Putamen (tissue), 1 donor: ENCODE results near the gene SWAP70.
"Not testable (repeated sequence)": the region's sequence is repeated elsewhere in the genome, so short reads cannot be mapped to it uniquely, and the experiment has no call there.

Source experiments
- DNase-seq: peaks from one replicate; pipeline ENCODE4 v3.0.0-alpha.2; 2016; ENCODE audit warnings: low spot score

The SWAP70 gene

DNA sequence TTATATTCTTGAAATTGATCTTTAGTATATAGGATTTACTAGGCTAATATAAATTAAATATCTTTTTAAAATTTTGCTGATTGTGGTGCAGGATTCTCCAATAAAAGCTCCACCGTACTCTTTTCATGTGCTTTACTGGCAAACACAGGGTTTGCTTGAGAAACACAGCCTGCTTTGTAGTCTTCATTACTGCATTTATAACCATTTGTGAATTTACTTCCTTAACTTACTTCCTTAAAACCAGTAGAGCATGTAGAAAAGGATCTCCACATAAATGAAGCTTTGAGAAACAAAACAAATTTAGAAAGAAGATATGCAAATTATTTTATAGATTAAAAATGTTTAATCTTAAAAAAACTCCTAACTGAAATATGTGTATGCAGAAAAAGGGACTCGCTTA, 28.8 kb downstream of the SWAP70 start:
- no peak for DNase-seq

DNA sequence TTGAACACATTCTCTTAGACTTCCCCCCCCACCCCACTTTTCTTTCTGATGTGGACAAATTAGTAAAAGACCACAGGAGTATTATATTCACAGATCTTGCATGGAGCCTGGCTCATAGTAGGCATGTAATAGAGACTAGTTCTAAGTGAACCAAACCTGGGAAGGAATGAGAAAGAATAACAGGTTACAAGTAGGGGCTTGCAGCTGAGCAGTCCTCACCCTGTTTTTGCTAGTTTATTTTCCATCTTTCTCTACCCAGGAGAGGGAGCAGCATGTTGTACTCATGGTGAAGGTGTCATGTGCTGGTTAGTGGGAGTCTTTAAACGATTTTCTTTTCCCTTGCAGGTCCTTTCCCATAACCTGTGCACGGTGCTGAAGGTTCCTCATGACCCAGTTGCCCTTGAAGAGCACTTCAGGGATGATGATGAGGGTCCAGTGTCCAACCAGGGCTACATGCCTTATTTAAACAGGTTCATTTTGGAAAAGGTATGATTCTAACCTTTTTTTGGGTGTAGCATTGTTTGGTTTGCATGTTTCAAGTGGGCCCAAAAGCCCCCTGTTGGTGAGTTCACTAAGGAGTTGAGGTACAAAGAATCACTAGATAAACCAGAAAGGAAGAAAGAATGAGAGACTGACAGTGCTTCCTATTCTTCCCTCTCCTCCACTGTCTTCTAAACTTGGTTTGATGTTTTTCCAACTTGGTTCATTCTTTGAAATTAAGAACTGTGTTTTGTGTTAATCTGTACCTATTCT, 30.1 kb downstream of the SWAP70 start:
- DNase-seq, result no peak

DNA sequence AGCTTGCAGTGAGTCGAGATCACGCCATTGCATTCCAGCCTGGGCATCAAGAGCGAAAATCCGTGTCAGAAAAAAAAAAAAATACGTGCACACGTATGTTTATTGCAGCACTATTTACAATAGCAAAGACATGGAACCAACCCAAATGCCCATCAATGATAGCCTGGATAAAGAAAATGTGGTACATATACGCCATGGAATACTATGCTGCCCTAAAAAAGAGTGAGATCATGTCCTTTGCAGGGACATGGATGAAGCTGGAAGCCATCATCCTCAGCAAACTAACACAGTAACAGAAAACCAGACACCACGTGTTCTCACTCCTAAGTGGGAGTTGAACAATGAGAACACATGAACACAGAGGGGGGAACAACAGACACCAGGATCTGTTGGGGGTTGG, 31.4 kb downstream of the SWAP70 start:
- not testable (repeated sequence) for DNase-seq

DNA sequence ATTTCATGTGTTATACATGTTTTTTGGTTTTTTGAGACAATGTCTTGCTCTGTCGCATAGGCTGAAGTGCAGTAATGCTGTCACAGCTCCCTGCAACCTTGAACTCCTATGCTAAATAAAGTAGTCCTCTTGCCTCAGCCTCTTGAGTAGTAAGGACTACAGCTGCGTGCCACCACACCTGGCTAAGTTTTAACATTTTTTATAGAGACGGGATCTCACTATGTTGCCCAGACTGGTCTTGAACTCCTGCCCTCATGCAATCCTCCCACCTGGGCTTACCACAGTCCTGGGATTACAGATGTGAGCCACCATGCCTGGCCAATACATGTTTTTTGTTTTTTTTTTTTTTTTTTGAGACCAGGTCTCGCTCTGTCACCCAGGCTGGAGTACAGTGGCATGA, 33.9 kb downstream of the SWAP70 start:
- DNase-seq, result no peak

DNA sequence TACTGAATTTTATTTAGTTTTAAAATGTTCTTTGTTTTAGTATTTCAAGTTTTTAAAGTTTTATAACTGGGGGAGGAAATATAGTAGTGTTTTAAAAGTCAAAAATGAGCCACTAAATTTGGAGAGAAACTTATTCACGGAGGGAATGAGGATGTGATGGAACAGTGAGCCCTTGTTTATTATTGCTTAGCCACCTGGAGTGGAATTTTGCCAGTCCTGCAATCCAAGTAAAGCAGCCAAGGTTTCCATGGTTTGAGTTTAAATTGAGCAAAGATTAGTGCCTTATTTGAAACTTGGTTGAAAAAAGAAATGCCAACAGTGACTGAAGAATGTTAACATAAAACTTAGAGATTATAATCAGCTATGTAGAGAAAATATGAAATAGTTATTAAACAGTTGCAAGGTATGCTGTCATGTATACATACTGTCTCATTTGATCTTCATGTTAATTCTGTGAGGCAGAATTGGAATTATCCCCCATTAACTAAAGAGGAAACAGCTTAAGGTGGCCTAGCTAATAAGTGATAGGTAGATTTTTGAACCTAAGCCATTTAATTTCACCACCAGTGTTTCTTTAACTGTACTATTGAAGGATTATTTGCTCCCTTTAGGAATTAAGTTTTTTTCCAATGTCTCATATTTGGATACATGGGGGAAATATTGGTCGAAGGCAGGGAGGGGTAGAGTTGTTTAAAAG, 36.4 kb downstream of the SWAP70 start:
- no peak for DNase-seq

DNA sequence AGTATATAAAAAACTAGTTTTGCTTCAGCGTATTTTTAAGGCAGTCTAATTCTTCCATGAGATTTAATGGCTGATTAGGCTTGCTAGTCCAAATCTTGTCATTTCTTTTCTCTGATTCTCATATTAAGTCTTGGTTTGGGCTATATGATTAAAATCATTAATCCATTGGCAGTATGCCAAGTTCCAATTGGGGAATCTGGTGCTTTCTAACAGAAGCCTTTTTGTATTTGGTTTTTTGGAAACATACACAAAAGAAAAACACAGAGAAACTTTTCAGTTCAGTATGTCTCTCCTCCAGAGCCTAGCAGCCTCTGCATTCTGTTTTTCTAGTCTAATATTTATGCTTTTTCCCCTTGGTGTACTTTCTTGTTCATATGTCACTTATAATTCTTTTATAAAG, 37.9 kb downstream of the SWAP70 start:
- no peak for DNase-seq

DNA sequence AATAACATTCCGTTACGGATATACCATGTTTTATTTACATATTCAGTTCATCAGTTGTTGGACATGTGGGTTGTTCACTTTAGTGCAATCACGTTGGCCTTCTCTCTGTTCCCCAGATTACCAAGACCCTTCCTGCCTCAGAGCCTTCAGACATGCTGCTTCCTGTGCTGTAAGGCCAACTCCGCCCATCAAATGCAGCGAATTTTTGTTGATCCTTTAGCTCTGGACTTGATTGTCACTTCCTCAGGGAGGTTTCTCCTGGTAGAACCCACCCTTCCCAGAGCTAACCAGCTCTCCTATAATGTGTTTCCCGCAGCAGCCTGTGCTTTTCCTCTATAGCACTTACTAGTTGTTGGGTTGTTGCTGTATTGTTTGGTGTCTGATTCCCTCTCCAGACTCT, 39.4 kb downstream of the SWAP70 start:
- DNase-seq, result no peak

DNA sequence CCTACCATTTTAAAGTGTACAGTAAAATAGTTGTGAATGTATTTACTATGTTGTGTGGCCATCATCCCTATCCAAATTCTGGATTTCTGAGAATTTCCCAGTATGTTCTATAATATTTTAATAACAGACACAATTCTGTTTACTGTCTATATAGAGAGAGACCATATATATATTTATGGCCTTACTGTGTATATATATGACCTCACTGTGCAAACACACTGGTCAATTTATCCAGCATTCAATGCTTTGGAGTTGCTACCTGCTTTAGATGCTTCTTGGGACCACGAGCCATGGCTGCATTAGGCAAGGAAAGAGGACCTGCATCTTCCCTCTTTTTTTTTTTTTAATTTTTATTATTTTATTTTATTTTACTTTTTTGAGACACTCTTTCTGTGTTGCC, 40.2 kb downstream of the SWAP70 start:
- no peak for DNase-seq

DNA sequence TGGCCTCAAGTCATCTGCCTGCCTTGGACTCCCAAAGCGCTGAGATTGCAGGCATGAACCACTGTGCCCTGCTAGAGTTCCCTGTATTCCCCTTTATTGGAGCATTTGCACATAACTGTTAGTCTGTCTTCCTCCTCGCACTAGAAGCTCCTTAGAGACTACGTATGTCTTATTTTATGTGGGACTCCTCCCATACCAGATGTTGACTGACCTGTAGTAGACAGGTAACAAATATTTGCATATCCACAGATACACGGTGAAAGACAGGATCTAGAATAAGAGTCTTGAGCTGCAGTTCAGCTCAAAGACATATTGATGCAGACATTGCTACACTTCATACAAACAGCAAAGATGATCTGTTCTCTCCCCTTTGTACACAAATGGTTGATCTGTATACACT, 40.7 kb downstream of the SWAP70 start:
- no peak for DNase-seq

DNA sequence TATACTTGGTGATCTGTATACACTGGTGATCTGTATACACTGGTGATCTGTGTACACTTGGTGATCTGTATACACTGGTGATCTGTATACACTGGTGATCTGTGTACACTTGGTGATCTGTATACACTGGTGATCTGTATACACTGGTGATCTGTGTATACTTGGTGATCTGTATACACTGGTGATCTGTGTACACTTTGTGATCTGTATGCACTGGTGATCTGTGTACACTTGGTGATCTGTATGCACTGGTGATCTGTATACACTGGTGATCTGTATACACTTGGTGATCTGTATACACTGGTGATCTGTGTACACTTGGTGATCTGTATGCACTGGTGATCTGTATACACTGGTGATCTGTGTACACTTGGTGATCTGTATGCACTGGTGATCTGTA, 41.5 kb downstream of the SWAP70 start:
- not testable (repeated sequence) for DNase-seq

DNA sequence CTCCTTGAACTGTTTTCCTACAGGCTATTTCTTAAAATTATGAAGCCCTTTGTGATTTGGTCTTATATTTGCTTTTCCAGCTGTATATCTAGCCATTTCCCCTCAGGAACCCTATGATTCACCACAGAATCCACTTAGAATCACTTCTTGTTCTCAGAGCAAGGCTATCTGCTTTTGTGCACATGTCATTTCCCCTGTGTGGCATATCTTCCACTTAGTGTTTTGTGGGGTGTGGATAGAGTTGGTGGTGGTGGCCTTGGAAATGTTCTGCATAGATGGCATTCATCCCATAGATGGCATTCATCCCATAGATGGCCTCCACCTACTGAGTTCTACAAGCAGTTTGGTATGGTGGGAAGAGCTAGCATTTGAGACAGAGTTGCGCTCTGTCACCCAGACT, 44.7 kb downstream of the SWAP70 start:
- no peak for DNase-seq

DNA sequence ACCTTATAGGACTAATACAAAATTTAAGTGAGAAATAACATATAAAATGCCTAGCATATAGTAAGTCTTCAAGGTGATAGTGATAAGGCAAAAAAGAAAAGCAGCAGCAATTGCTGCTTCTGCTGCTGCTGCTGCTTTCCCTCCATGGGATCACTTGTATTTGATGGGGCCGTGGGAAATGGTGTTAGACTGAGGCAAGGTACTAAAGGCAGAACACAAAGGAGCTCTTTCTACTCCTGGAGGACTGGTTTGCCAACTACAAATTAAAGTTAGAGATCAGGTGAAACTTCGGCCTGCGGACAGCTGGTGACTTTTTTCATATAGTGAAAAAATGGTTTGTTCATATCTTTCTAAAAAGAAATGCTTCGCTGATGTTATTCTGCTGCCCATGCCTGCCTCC, 46.3 kb downstream of the SWAP70 start:
- no peak for DNase-seq

DNA sequence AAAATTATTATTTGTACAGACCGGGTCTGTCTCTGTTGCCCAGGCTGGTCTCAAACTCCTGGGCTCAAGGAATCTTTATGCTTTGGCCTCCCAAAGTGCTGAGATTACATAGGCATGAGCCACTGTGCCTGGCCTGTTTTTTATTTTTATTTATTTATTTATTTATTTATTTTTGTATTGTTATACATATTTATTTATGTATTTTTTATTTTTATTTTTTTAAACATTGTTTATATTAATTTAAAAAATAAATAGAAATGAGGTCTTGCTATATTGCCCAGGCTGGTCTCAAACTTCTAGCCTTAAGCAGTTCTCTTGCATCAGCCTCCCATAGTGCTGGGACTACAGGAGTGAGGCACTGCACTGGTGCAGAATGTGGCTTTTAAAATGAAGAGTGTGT, 47.0 kb downstream of the SWAP70 start:
- no peak for DNase-seq

DNA sequence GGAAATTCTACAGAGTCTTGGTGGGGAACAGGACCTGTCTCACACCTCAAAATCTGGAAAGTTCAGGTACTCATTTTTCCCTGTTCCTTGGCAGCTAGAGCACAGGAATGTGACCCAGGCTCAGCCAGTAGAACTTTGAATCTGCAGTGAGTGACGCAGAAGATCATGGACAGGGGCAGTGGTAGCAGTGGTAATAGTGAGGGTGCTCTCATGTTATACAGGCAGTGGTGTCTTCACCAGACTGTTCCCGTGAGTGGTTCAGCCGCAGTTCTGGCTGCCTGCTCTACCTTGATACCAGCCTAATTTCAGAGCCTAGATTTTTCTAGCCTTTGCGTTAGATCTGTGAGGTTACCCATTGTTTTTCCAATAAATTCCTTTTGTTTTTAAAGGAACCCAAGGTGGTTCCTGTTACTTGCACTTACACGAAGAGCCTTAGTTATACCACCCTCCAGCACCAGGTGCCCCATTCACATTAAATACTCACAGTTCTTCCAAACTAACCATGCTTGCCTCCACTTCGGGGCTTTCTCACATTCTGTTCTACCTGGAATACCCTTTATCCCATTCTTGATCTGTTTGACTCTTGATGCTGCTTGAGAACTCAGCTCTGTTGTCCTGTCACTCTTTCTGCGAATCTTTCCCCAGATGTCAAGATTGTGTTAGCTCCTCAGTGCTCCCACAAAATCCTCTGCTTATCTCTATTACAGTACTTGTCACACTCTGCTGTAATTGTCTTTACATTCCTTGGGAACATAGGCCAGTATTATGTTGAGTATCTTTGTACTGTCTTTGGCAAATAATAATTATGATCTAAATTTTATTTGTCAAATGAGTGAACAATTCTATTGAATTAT, 47.8 kb downstream of the SWAP70 start:
- no peak for DNase-seq

DNA sequence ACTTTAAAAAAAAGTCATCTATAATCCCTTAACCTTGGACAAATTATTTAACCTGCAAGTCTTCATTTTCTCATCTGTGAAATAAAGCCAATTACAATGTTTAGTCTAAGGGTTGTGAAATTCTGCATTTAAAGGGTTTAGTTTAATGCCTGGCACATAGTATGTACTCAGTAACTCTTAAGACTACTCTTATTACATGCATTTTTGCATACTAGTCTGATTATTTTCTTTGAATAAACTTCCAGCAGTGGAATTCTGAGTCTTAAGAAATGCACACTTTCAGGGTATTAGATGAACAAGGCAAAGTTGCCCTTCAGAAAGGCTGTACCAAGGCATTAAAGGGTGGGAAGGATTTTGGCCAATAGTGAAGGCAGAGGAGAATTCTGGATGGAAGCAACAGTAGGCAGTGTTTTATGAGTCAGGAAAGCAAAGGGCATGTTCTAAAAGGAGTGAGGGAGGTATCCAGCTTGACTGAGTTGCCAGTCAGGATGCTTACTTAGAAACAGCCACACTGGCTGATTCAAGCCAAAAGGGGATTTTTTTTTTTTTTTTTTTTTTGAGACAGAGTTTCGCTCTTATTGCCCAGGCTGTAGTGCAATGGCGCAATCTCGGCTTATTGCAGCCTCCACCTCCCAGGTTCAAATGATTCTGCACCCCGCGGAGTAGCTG, 50.5 kb downstream of the SWAP70 start:
- no peak for DNase-seq

DNA sequence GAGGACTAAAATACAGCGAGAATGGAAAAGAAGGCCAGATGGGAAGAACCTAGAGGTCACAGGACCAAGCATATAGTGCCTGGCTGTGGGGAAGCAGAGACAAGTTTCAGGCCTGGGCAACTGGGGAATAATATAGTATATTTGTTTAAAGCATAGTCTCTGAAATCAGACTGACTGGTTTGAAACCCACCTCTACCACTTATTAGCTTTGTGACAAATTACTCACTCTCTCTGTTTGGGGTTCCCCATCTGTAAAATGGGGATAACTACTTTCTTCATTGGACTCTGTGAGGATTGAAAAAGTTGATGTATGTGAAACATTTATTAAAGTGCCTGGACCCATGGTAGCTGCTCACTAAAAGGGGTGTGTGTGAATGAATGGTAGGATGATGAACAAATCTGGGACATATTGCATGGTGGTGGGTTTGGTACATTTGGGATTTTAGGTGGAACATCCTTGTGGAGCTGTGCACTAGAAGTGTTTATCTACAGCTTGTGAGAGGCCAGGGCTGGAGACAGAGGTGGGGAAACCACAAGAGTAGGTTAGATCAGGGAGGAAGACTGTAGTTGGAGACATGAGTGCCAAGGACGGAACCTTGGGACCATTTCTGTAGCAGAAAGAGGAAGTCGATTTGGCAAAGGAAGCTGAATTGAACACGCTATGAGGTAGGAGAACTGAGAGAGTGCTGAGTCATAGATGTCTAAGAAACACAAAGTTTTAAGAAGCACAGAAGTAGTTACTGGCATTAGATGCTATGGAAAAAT, 52.6 kb downstream of the SWAP70 start:
- no peak for DNase-seq

DNA sequence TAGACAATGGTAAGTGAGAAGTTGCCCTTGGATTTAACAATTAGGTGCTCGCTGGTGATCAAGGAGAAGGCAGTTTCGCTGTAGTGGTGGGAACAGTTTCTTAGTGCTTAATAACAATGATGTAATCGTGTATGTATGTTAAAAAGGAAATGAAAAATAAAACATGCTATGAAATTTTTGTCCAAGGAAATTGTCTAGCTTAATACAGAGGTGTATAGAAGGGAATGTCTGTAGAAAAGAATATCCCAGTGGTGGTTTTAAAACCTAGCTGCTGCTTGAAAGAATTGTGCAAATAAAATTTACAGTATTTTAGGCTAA, 53.1 kb downstream of the SWAP70 start:
- DNase-seq, result no peak

DNA sequence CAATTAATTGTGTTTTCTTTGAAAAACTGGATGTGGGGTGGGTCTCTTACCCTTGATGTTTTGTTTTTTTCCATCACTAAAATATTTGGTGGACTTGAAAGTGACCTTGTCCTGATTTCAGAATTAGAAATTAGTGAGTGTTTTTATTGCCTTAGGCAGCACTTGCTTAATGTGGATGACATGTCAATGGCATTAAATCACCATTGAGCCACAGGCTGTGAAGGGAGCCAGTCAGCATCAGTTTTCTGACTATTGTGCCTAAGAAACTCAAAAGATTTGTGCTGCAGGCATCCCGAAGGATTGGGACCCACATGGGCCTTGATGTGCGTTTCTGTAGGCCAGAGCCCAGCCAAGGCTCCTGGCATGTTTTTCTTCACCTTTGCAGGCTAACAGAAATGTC, 53.8 kb downstream of the SWAP70 start:
- DNase-seq, result no peak

DNA sequence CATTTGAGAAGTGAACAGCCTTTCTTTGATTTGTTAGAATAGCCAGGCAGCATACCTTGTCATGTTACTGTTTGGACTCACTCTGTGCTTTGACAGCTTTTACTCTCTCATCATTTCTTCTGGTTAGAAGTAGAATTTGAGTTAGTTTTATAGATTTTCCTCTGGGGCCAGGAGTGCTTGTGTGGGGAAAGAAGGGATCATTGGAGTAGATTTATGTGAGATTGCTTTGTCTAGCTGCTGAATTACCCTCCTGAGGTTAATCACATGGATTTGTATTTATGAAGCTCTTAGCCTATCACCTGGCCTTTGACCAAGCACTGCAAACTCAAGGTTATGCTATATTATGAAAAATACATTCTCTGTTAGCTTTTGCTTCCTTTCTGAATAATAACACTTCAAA, 54.3 kb downstream of the SWAP70 start:
- DNase-seq, result no peak

DNA sequence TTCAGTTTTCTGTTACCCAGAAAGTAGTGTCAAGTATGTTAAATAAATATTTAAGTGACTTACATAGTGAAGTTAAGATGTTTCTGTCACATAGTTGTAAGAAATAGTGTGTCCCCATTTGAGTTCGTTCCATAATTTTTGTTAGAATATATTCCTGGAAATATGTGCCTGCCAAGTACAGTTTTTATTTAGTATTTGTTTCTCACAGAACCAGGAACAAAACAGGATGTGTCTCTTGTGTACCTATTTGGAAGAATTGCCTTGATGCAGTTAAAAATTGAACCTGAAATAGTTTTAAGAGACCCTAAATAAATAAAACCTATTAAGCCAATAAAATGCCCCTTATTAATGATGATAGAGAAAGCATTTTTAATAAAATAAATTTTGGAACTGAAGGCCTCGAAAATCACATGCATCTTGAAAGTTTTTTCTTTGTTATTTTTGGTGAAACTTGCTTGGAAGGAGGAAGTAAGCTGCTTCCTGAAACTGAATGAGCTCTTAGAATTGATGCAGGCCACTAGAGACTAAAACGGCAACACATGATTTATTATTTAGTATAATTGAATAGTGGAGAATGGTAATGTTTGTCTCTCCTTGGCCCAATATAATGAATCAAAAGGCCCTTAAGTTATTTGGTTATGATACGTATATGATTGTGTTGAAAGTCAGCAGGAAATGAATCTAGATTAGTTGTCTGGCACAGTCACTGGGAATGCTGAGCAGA, 55.9 kb downstream of the SWAP70 start:
- no peak for DNase-seq

DNA sequence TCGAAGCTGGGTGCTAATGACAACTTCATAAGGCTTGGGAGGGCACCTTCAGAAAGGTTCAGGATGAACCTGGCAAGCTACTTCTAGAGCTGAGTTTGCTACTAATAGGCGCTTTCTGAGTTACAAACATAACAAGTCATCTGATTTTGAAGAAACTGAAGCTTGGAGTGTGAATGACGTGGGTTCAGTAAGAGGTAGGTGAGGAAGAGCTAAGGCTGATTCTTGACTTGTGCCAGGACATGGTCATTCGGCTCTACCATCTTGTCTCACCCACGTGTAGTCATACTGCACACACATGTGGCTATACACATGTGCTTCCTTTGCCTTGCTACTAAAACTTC, 56.4 kb downstream of the SWAP70 start:
- DNase-seq, result no peak
